BLaER1 treated with 17β-estradiol and CSF1 and Interleukin-3, amounts not matched to agents 10 nM and 100 nM (cell line): Measurements from ENCODE around the gene C20orf204.

Source experiments
- H3K27ac ChIP-seq, 11 experiments: shearing (Covaris generic); formaldehyde crosslinking; 2 replicates each; pipeline ENCODE4 v1.8.1; 2022
- H3K27me3 ChIP-seq, 11 experiments: shearing (Covaris generic); formaldehyde crosslinking; 2 replicates each; pipeline ENCODE4 v1.8.1; 2022
- H3K36me3 ChIP-seq, 11 experiments: shearing (Covaris generic); formaldehyde crosslinking; 2 replicates each; pipeline ENCODE4 v1.8.1; 2022
- H3K4me1 ChIP-seq, 10 experiments: shearing (Covaris generic); formaldehyde crosslinking; 2 replicates each; pipeline ENCODE4 v1.8.1; 2022
- H3K4me2 ChIP-seq, 11 experiments: shearing (Covaris generic); formaldehyde crosslinking; 2 replicates each; pipeline ENCODE4 v1.8.1; 2022
- H3K4me3 ChIP-seq, 10 experiments: shearing (Covaris generic); formaldehyde crosslinking; 2 replicates each; pipeline ENCODE4 v1.8.1; 2022
- H3K9ac ChIP-seq, 11 experiments: shearing (Covaris generic); formaldehyde crosslinking; 2 replicates each; pipeline ENCODE4 v1.8.1; 2022
- H3K9me3 ChIP-seq, 11 experiments: shearing (Covaris generic); formaldehyde crosslinking; replicated peaks in 1 of 11; 2 replicates each; pipeline ENCODE4 v1.8.1; 2022
- H4K20me1 ChIP-seq, 11 experiments: shearing (Covaris generic); formaldehyde crosslinking; 2 replicates each; pipeline ENCODE4 v1.8.1; 2022
- Cebpa-rat ChIP-seq, 11 experiments: shearing (Covaris generic); IDR thresholded peaks; 2 replicates each; pipeline ENCODE4 v1.8.1; 2022

The C20orf204 gene

GRCh38 chr20:64073476-64074183 lies 37.6 kb downstream of the C20orf204 start:
- H4K20me1 ChIP-seq, result peaks cover 49 to 100% (median 84%) of the 10 kb centered on the region in 11 experiments; a peak in 21 of 22 replicates
- H3K27ac ChIP-seq, result 0 out of 22 replicates have a peak overlapping the region, but pooled peaks of 2 of the 11 experiments have one; percentile 11 to 55
- peaks cover 62 to 100% (median 96%) of the 10 kb centered on the region in 10 experiments for H3K4me1 ChIP-seq
- peaks cover 14 to 52% (median 43%) of the 10 kb centered on the region in 11 experiments for H3K36me3 ChIP-seq
- no peaks in the 10 kb centered on the region for H3K27me3 ChIP-seq
- H3K4me3 ChIP-seq, result peak overlapping the region in 2 of 10 experiments; percentile 18 to 40; a peak in 5 of 20 replicates
- no peaks in the 10 kb centered on the region for H3K9me3 ChIP-seq
- TF ChIP-seq Cebpa-rat (IDR thresholded peaks at IDR 0.05), result no peak
- H3K4me2 ChIP-seq, result peak overlapping the region; percentile 93 to 100 (median 99)
- H3K9ac ChIP-seq, result peak overlapping the region in 9 of 11 experiments; percentile 45 to 69 (median 51); a peak in 12 of 22 replicates

GRCh38 chr20:64074184-64074789 lies 38.3 kb downstream of the C20orf204 start:
- H3K4me3 ChIP-seq, result peak overlapping the region in 2 of 10 experiments; percentile 40 to 86; a peak in 4 of 20 replicates
- H3K27me3 ChIP-seq, result no peaks in the 10 kb centered on the region
- no peaks in the 10 kb centered on the region for H3K9me3 ChIP-seq
- peaks cover 49 to 95% (median 81%) of the 10 kb centered on the region in 11 experiments; a peak in 21 of 22 replicates for H4K20me1 ChIP-seq
- H3K9ac ChIP-seq, result peak overlapping the region in 8 of 11 experiments; percentile 14 to 69 (median 31); a peak in 3 of 22 replicates
- H3K36me3 ChIP-seq, result peaks cover 14 to 52% (median 43%) of the 10 kb centered on the region in 11 experiments
- TF ChIP-seq Cebpa-rat (IDR thresholded peaks at IDR 0.05), result no peak
- H3K4me1 ChIP-seq, result peaks cover 56 to 100% (median 89%) of the 10 kb centered on the region in 10 experiments
- H3K27ac ChIP-seq, result no peak overlapping the region
- peak overlapping the region; percentile 93 to 100 (median 99) for H3K4me2 ChIP-seq

- H3K4me2 ChIP-seq, result peak overlapping the region; percentile 93 to 100 (median 99)
- H3K9me3 ChIP-seq, result no peaks in the 10 kb centered on the region
- H4K20me1 ChIP-seq, result peaks cover 47 to 91% (median 75%) of the 10 kb centered on the region in 11 experiments; a peak in 21 of 22 replicates
- H3K9ac ChIP-seq, result peak overlapping the region in 1 of 11 experiments; percentile 23; a peak in 2 of 22 replicates
- H3K27me3 ChIP-seq, result no peaks in the 10 kb centered on the region
- H3K4me1 ChIP-seq, result peaks cover 56 to 93% (median 83%) of the 10 kb centered on the region in 10 experiments
- no peak overlapping the region for H3K27ac ChIP-seq
- no peak for TF ChIP-seq Cebpa-rat (IDR thresholded peaks at IDR 0.05)
- peaks cover 14 to 52% (median 43%) of the 10 kb centered on the region in 11 experiments for H3K36me3 ChIP-seq
- peak overlapping the region in 3 of 10 experiments; percentile 75 to 92 (median 86); a peak in 2 of 20 replicates for H3K4me3 ChIP-seq
Observed at GRCh38 chr20:64074963-64075362, 39.0 kb downstream of the C20orf204 start.

GRCh38 chr20:64075556-64075955 lies 39.6 kb downstream of the C20orf204 start:
- H3K4me1 ChIP-seq, result peaks cover 58 to 93% (median 81%) of the 10 kb centered on the region in 10 experiments
- peaks cover 14 to 52% (median 43%) of the 10 kb centered on the region in 11 experiments for H3K36me3 ChIP-seq
- no peak for TF ChIP-seq Cebpa-rat (IDR thresholded peaks at IDR 0.05)

GRCh38 chr20:64076061-64076997 lies 40.3 kb downstream of the C20orf204 start:
- Histone ChIP-seq H3K4me3 (peak overlapping the region; percentile 75 to 98 (median 88)), H3K36me3 (peaks cover 14 to 52% (median 43%) of the 10 kb centered on the region in 11 experiments), H3K9ac (peak overlapping the region; percentile 86 to 93 (median 91)), H3K4me1 (peaks cover 61 to 93% (median 81%) of the 10 kb centered on the region in 10 experiments), H3K4me2 (peak overlapping the region; percentile 93 to 100 (median 99)), H4K20me1 (peaks cover 44 to 78% (median 64%) of the 10 kb centered on the region in 11 experiments; a peak in 21 of 22 replicates), H3K27ac (peak overlapping the region; percentile 78 to 95 (median 92)), H3K27me3 (no peaks in the 10 kb centered on the region), H3K9me3 (no peaks in the 10 kb centered on the region)
- TF ChIP-seq Cebpa-rat (IDR thresholded peaks at IDR 0.05), result no peak

More at GRCh38 chr20:64075556-64075955, 39.6 kb downstream of the C20orf204 start:
- Histone ChIP-seq H4K20me1 (peaks cover 46 to 85% (median 71%) of the 10 kb centered on the region in 11 experiments; a peak in 21 of 22 replicates), H3K27ac (no peak overlapping the region), H3K4me3 (peak overlapping the region in 5 of 10 experiments; percentile 75 to 98 (median 92); a peak in 6 of 20 replicates), H3K9me3 (no peaks in the 10 kb centered on the region), H3K27me3 (no peaks in the 10 kb centered on the region), H3K9ac (peak overlapping the region in 2 of 11 experiments; percentile 23 to 90; a peak in 4 of 22 replicates), H3K4me2 (peak overlapping the region; percentile 93 to 100 (median 99))

GRCh38 chr20:64077094-64077493 lies 41.1 kb downstream of the C20orf204 start:
- H4K20me1 ChIP-seq, result peaks cover 36 to 71% (median 60%) of the 10 kb centered on the region in 11 experiments; a peak in 21 of 22 replicates
- H3K4me3 ChIP-seq, result peak overlapping the region; percentile 75 to 98 (median 88)
- peak overlapping the region; percentile 93 to 100 (median 99) for H3K4me2 ChIP-seq
- TF ChIP-seq Cebpa-rat (IDR thresholded peaks at IDR 0.05), result no peak
- peaks cover 61 to 93% (median 81%) of the 10 kb centered on the region in 10 experiments for H3K4me1 ChIP-seq
- peaks cover 14 to 47% (median 42%) of the 10 kb centered on the region in 11 experiments for H3K36me3 ChIP-seq
- H3K9ac ChIP-seq, result peak overlapping the region; percentile 86 to 93 (median 91)
- H3K27ac ChIP-seq, result peak overlapping the region; percentile 78 to 95 (median 92)
- H3K27me3 ChIP-seq, result no peaks in the 10 kb centered on the region
- no peaks in the 10 kb centered on the region for H3K9me3 ChIP-seq

- peaks cover 61 to 93% (median 81%) of the 10 kb centered on the region in 10 experiments for H3K4me1 ChIP-seq
- H3K9ac ChIP-seq, result peak overlapping the region; percentile 86 to 93 (median 91)
- peak overlapping the region; percentile 75 to 98 (median 88) for H3K4me3 ChIP-seq
- no peak for TF ChIP-seq Cebpa-rat (IDR thresholded peaks at IDR 0.05)
- peak overlapping the region; percentile 78 to 95 (median 92) for H3K27ac ChIP-seq
- no peaks in the 10 kb centered on the region for H3K9me3 ChIP-seq
- H3K4me2 ChIP-seq, result peak overlapping the region; percentile 93 to 100 (median 99)
- H3K27me3 ChIP-seq, result no peaks in the 10 kb centered on the region
- H3K36me3 ChIP-seq, result peaks cover 14 to 43% (median 38%) of the 10 kb centered on the region in 11 experiments
- peaks cover 32 to 66% (median 56%) of the 10 kb centered on the region in 11 experiments; a peak in 21 of 22 replicates for H4K20me1 ChIP-seq
Observed at GRCh38 chr20:64077541-64077875, 41.5 kb downstream of the C20orf204 start.
